ENCODE data around the gene UNC5C. TPM values are rescaled to one million over a fixed set of nuclear protein-coding genes. Genes with fewer than 3 reads are reported as not detected.

Gene UNC5C
- total and polyA plus RNA-seq, 2 donors from 2014 or later, result 0.84 to 3.1 TPM

DNA sequence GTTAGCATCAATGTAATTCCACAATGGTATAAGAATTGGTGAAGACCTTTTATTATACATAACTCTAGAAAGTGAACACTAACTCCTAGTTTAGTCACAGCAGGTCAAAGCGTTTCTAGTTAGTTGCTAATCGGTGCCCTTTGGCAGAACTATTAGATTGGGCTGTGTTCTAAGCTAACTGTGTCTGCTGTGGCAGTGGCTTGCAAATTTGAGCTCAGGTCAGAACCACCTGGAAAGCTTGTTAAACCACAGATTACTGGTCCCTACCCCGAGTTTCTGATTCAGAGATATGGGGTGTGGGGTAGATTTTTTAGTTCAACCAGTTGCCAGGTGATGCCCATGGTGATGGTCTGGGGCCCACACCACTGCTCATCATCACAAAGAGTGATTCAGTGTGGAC, 332.1 kb downstream of the UNC5C start:
- H3K36me3 ChIP-seq (ENCODE audit: control insufficient read depth in 2 of 3, insufficient read depth in 3 of 3, low read length in 3 of 3), result peaks cover 0 to 2% (median 0%) of the 10 kb centered on the region in 3 donors
- TF ChIP-seq CTCF (IDR thresholded peaks at IDR 0.05; ENCODE audit: borderline replicate concordance, extremely low read depth, insufficient read depth), result no peak
- no peaks in the 10 kb centered on the region for H3K27me3 ChIP-seq (ENCODE audit: control insufficient read depth, insufficient read depth, low read length)
- FAIRE-seq (no peak), DNase-seq (no peak)
- H3K4me1 ChIP-seq (ENCODE audit: control insufficient read depth in 2 of 3, insufficient read depth in 2 of 3, low read depth in 1 of 3, low read length in 3 of 3), result no peaks in the 10 kb centered on the region
- H3K9me3 ChIP-seq (ENCODE audit: control insufficient read depth in 2 of 3, insufficient read depth in 1 of 3, low read length in 3 of 3), result no peaks in the 10 kb centered on the region
- H3K4me3 ChIP-seq (ENCODE audit: low read length in 3 of 3), result no peak overlapping the region
- intact Hi-C loops (cut with DNase I), result no loop called here
- no peak overlapping the region for H3K9ac ChIP-seq (ENCODE audit: low read length in 3 of 3)
- no peak overlapping the region for H3K27ac ChIP-seq (ENCODE audit: low read depth in 2 of 2, low read length in 2 of 2)

DNA sequence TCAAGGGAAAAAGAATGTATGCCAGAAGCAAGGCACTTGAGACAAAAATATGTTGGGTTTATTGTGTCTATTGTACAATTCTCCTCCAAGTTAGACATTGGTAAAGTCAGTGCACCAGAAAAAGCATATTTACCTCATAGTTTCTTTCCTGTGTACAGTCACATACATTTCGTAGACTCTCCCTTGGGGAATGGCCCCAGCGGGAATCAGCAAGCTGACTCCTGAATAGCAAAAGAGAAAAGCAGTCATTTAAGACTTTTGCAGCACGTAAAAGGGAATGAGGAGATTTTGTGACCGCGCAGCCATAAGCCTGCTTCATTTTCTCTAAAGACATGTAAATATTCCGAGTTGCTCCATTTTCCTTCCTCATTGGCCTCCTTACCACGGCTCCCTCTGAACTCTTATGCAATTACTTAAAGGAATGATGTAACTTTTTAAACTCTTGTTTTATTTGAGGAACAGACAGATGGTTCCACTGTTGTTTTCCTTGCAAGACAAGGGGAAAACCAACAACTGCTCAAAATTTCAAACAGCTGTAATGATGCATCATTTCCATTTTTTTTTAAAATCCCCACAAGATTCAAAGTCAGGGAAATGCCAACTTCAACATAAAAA, 332.7 kb downstream of the UNC5C start:
- DNase-seq (no peak), FAIRE-seq (no peak)
- H3K9ac ChIP-seq (ENCODE audit: low read length in 3 of 3), result no peak overlapping the region
- no peaks in the 10 kb centered on the region for H3K9me3 ChIP-seq (ENCODE audit: control insufficient read depth in 2 of 3, insufficient read depth in 1 of 3, low read length in 3 of 3)
- H3K36me3 ChIP-seq (ENCODE audit: control insufficient read depth in 2 of 3, insufficient read depth in 3 of 3, low read length in 3 of 3), result peaks cover 0 to 2% (median 0%) of the 10 kb centered on the region in 3 donors
- H3K27me3 ChIP-seq (ENCODE audit: control insufficient read depth, insufficient read depth, low read length), result no peaks in the 10 kb centered on the region
- TF ChIP-seq CTCF (IDR thresholded peaks at IDR 0.05; ENCODE audit: borderline replicate concordance, extremely low read depth, insufficient read depth), result no peak
- H3K4me3 ChIP-seq (ENCODE audit: low read length in 3 of 3), result no peak overlapping the region
- intact Hi-C loops (cut with DNase I), result no loop called here
- H3K4me1 ChIP-seq (ENCODE audit: control insufficient read depth in 2 of 3, insufficient read depth in 2 of 3, low read depth in 1 of 3, low read length in 3 of 3), result no peaks in the 10 kb centered on the region
- H3K27ac ChIP-seq (ENCODE audit: low read depth in 2 of 2, low read length in 2 of 2), result no peak overlapping the region

DNA sequence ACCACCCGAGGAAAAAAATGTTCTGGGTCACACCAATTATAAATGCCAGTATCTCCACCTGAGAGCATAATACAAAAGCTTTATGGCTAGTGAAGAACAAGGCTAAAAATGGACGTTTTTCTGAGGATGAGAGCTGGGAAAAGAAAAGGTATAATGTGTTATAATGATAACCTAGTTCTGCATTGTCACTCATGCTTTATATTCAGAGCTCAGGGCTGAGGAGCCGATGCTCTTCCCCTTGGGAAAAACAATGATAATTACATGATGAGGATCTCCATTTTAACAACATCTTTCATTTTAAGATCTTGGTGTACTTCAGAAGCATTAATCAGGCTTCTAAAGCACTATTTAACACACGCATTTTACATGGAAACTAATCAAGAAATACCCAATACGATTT, 333.7 kb downstream of the UNC5C start:
- Histone ChIP-seq H3K9me3 (ENCODE audit: control insufficient read depth in 2 of 3, insufficient read depth in 1 of 3, low read length in 3 of 3) (no peaks in the 10 kb centered on the region), H3K36me3 (ENCODE audit: control insufficient read depth in 2 of 3, insufficient read depth in 3 of 3, low read length in 3 of 3) (peaks cover 0 to 2% (median 0%) of the 10 kb centered on the region in 3 donors), H3K27ac (ENCODE audit: low read depth in 2 of 2, low read length in 2 of 2) (no peak overlapping the region), H3K4me1 (ENCODE audit: control insufficient read depth in 2 of 3, insufficient read depth in 2 of 3, low read depth in 1 of 3, low read length in 3 of 3) (no peaks in the 10 kb centered on the region), H3K4me3 (ENCODE audit: low read length in 3 of 3) (no peak overlapping the region), H3K27me3 (ENCODE audit: control insufficient read depth, insufficient read depth, low read length) (no peaks in the 10 kb centered on the region), H3K9ac (ENCODE audit: low read length in 3 of 3) (no peak overlapping the region)
- intact Hi-C loops (cut with DNase I), result no loop called here
- DNase-seq (no peak), FAIRE-seq (no peak)
- TF ChIP-seq CTCF (IDR thresholded peaks at IDR 0.05; ENCODE audit: borderline replicate concordance, extremely low read depth, insufficient read depth), result no peak

DNA sequence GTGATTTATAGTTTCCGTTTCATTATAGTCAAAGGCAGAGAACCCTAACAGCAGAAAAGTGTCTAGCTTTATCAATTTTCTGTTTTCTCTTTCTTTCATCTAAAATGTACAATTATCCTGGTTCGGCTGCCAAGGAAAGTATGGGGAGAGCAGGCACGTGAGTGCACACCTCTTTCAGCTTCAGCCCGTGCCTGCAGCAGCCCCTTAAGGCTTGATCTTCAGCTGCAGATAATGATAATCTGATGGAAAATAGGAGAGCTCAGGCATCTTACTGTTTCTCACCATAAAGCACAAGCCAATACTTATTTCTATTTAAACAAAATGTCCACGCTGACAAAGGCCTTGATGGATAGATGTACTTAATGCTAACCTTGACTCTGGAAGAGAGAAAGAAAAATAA, 334.4 kb downstream of the UNC5C start:
- no peak overlapping the region for H3K4me3 ChIP-seq (ENCODE audit: low read length in 3 of 3)
- no peaks in the 10 kb centered on the region for H3K4me1 ChIP-seq (ENCODE audit: control insufficient read depth in 2 of 3, insufficient read depth in 2 of 3, low read depth in 1 of 3, low read length in 3 of 3)
- no peaks in the 10 kb centered on the region for H3K27me3 ChIP-seq (ENCODE audit: control insufficient read depth, insufficient read depth, low read length)
- DNase-seq (no peak), FAIRE-seq (no peak)
- TF ChIP-seq CTCF (IDR thresholded peaks at IDR 0.05; ENCODE audit: borderline replicate concordance, extremely low read depth, insufficient read depth), result no peak
- H3K27ac ChIP-seq (ENCODE audit: low read depth in 2 of 2, low read length in 2 of 2), result no peak overlapping the region
- peaks cover 0 to 2% (median 0%) of the 10 kb centered on the region in 3 donors for H3K36me3 ChIP-seq (ENCODE audit: control insufficient read depth in 2 of 3, insufficient read depth in 3 of 3, low read length in 3 of 3)
- intact Hi-C loops (cut with DNase I), result no loop called here
- H3K9ac ChIP-seq (ENCODE audit: low read length in 3 of 3), result no peak overlapping the region
- no peaks in the 10 kb centered on the region for H3K9me3 ChIP-seq (ENCODE audit: control insufficient read depth in 2 of 3, insufficient read depth in 1 of 3, low read length in 3 of 3)
